ENCODE data around the gene OR10AD1.

- TF ChIP-seq EZH2 (IDR thresholded peaks at IDR 0.05) (no peak), POLR2AphosphoS5 (IDR thresholded peaks at IDR 0.05; ENCODE audit: borderline replicate concordance, low read depth, low read length) (no peak)
These were observed 23.6 kb downstream of the OR10AD1 start for GRCh38 chr12:48179466-48179865.

Measured in SK-N-MC (cell line).